Suprapubic skin (tissue), 4 donors: Measurements from ENCODE around the gene NECTIN3.

Source experiments
- CTCF ChIP-seq, 2 donors: fragments of 200-600 bp in 1 of 2; fragments of 450-650 bp in 1 of 2; sonication (generic) in 1 of 2; IDR thresholded peaks; one replicate each; pipeline ENCODE4 v1.5.1; 2016 to 2019; ENCODE audit warnings: antibody characterized with exemption in 2 of 2, mild to moderate bottlenecking in 1 of 2, moderate library complexity in 1 of 2
- POLR2A ChIP-seq, 2 donors: fragments of 450-650 bp; IDR thresholded peaks; one replicate each; pipeline ENCODE4 v1.6.1; 2017; ENCODE audit warnings: antibody characterized with exemption in 2 of 2, mild to moderate bottlenecking in 2 of 2, moderate library complexity in 2 of 2
- POLR2AphosphoS5 ChIP-seq, 3 donors: sonication (generic); formaldehyde crosslinking; IDR thresholded peaks; one replicate each; pipeline ENCODE4 v1.6.1; 2017; ENCODE audit warnings: antibody characterized with exemption in 3 of 3

- TF ChIP-seq CTCF (IDR thresholded peaks at IDR 0.05) (no peak), POLR2A (IDR thresholded peaks at IDR 0.05) (no peak), POLR2AphosphoS5 (IDR thresholded peaks at IDR 0.05) (no peak)
Observed at GRCh38 chr3:111084911-111085310, 13.3 kb downstream of the NECTIN3 start.
